ENCODE results near the gene DIP2A.

DIP2A gene

GRCh38 chr21:46557469-46557868 lies 98.8 kb downstream of the DIP2A start:
- H3K4me3 ChIP-seq (replicated peaks; ENCODE audit: low read depth, low read length): no peak overlapping the region
- TF ChIP-seq CTCF (IDR thresholded peaks at IDR 0.05; ENCODE audit: low read length, missing control alignments): no peak
- no peak for DNase-seq (ENCODE audit: low read depth)

GRCh38 chr21:46557919-46558392 lies 99.3 kb downstream of the DIP2A start:
- no peak for TF ChIP-seq CTCF (IDR thresholded peaks at IDR 0.05; ENCODE audit: low read length, missing control alignments)
- H3K4me3 ChIP-seq (replicated peaks; ENCODE audit: low read depth, low read length): no peak overlapping the region
- DNase-seq (ENCODE audit: low read depth): no peak

- TF ChIP-seq CTCF (IDR thresholded peaks at IDR 0.05; ENCODE audit: low read length, missing control alignments): no peak
- no peak overlapping the region for H3K4me3 ChIP-seq (replicated peaks; ENCODE audit: low read depth, low read length)
- no peak for DNase-seq (ENCODE audit: low read depth)
These were observed 100.7 kb downstream of the DIP2A start for GRCh38 chr21:46559291-46559983.

GRCh38 chr21:46560568-46561444 lies 102.1 kb downstream of the DIP2A start:
- DNase-seq (ENCODE audit: low read depth): no peak
- no peak overlapping the region for H3K4me3 ChIP-seq (replicated peaks; ENCODE audit: low read depth, low read length)
- TF ChIP-seq CTCF (IDR thresholded peaks at IDR 0.05; ENCODE audit: low read length, missing control alignments): no peak

- TF ChIP-seq CTCF (IDR thresholded peaks at IDR 0.05; ENCODE audit: low read length, missing control alignments): no peak
- no peak for DNase-seq (ENCODE audit: low read depth)
- H3K4me3 ChIP-seq (replicated peaks; ENCODE audit: low read depth, low read length): no peak overlapping the region
These were observed 102.9 kb downstream of the DIP2A start for GRCh38 chr21:46561445-46562090.

- no peak overlapping the region for H3K4me3 ChIP-seq (replicated peaks; ENCODE audit: low read depth, low read length)
- DNase-seq (ENCODE audit: low read depth): no peak
- no peak for TF ChIP-seq CTCF (IDR thresholded peaks at IDR 0.05; ENCODE audit: low read length, missing control alignments)
These were observed 103.8 kb downstream of the DIP2A start for GRCh38 chr21:46562472-46562871.

Data from fibroblast of pulmonary artery (primary cell).